Naive thymus-derived CD4-positive, alpha-beta T cell (primary cell): ENCODE data around the gene GAS7. TPM values are rescaled to one million over a fixed set of nuclear protein-coding genes. Genes with fewer than 3 reads are reported as not detected.
A peak's percentile ranks its signal among the peaks of the same experiment; 100 is the strongest.
"Not testable (repeated sequence)": the region's sequence is repeated elsewhere in the genome, so short reads cannot be mapped to it uniquely, and the experiment has no call there.

Experiments
- ATAC-seq: fragments of 150-1000 bp; cut with Tn5 transposase; 2 replicates; pipeline ENCODE4 v1.10.0; 2021; ENCODE audit warnings: mild to moderate bottlenecking, moderate library complexity
- CTCF ChIA-PET: fragments of 350-600 bp; sonication (Branson Sonifier 250); formaldehyde crosslinking; loops from one replicate; lab custom pipeline; 2021; ENCODE audit warnings: antibody characterized with exemption; lab: Charles Lee
- POLR2A ChIA-PET: fragments of 350-600 bp; sonication (Branson Sonifier 250); formaldehyde crosslinking; loops from one replicate; lab custom pipeline; 2021; ENCODE audit warnings: antibody characterized with exemption, inconsistent platforms; lab: Charles Lee
- DNase-seq, 9 donors: peaks; one replicate each; pipeline versions ENCODE4 v3.0.0 to v3.0.0-alpha.2; 2020 to 2022; ENCODE audit warnings: mixed read lengths in 1 of 9
- H3K27ac ChIP-seq: one replicate; pipeline ENCODE4 v1.7.0; 2013; ENCODE audit warnings: mild to moderate bottlenecking, low read depth, low read length, moderate library complexity
- H3K27me3 ChIP-seq, 2 donors: one replicate each; pipeline ENCODE4 v1.7.0; 2013; ENCODE audit warnings: low read length in 2 of 2, mild to moderate bottlenecking in 2 of 2, moderate library complexity in 2 of 2; ENCODE audit not compliant: control insufficient read depth in 2 of 2, insufficient read depth in 2 of 2
- H3K36me3 ChIP-seq, 3 experiments: 1 replicate in 2 of 3; 2 replicates in 1 of 3; pipeline ENCODE4 v1.7.0; 2013; ENCODE audit warnings: low read length in 3 of 3, mild to moderate bottlenecking in 3 of 3, moderate library complexity in 1 of 3; ENCODE audit not compliant: insufficient read depth in 3 of 3, control insufficient read depth in 2 of 3
- H3K4me1 ChIP-seq, 2 donors: one replicate each; pipeline ENCODE4 v1.7.0; 2013; ENCODE audit warnings: low read length in 2 of 2, mild to moderate bottlenecking in 2 of 2, moderate library complexity in 1 of 2; ENCODE audit not compliant: control insufficient read depth in 2 of 2, insufficient read depth in 2 of 2
- H3K4me3 ChIP-seq: 2 replicates; pipeline ENCODE4 v1.7.0; 2013; ENCODE audit warnings: mild to moderate bottlenecking, low read length
- H3K9me3 ChIP-seq, 3 experiments: 1 replicate in 2 of 3; 2 replicates in 1 of 3; pipeline ENCODE4 v1.7.0; 2013; ENCODE audit warnings: low read length in 3 of 3; ENCODE audit not compliant: control insufficient read depth in 2 of 3
- H3K27ac Mint-ChIP-seq, 9 donors: one replicate each; pipeline ENCODE4 v1.8.0; 2020 to 2022; ENCODE audit warnings: mixed read lengths in 9 of 9, mild to moderate bottlenecking in 8 of 9, moderate library complexity in 5 of 9, inconsistent platforms in 2 of 9
- H3K27me3 Mint-ChIP-seq, 5 donors: one replicate each; pipeline ENCODE4 v1.8.0; 2021 to 2022; ENCODE audit warnings: mixed read lengths in 5 of 5, mild to moderate bottlenecking in 1 of 5
- H3K36me3 Mint-ChIP-seq, 5 donors: one replicate each; pipeline ENCODE4 v1.8.0; 2020 to 2022; ENCODE audit warnings: mixed read lengths in 5 of 5, mild to moderate bottlenecking in 3 of 5, inconsistent platforms in 1 of 5
- H3K4me1 Mint-ChIP-seq, 7 donors: one replicate each; pipeline ENCODE4 v1.8.0; 2020 to 2022; ENCODE audit warnings: mixed read lengths in 7 of 7, mild to moderate bottlenecking in 3 of 7, inconsistent platforms in 1 of 7
- H3K4me3 Mint-ChIP-seq, 10 donors: one replicate each; pipeline ENCODE4 v1.8.0; 2020 to 2022; ENCODE audit warnings: mild to moderate bottlenecking in 10 of 10, mixed read lengths in 10 of 10, moderate library complexity in 6 of 10, inconsistent platforms in 2 of 10
- H3K9me3 Mint-ChIP-seq, 11 donors: one replicate each; pipeline ENCODE4 v1.8.0; 2020 to 2022; ENCODE audit warnings: mixed read lengths in 11 of 11, mild to moderate bottlenecking in 4 of 11, inconsistent platforms in 1 of 11, moderate library complexity in 1 of 11
- intact Hi-C, 2 donors: fragments of 100-400 bp; cut with micrococcal nuclease; formaldehyde crosslinking; loops; one replicate each; pipeline ENCODE4 v1.15.1; 2023
- polyA plus RNA-seq, 2 donors: library from polyadenylated mRNA; unstranded; fragments of 300-500 nt; fragmentation: Illumina TruSeq; gene quantifications; one replicate each; pipeline ENCODE4 v1.2.3, GENCODE V29; 2021
- total RNA-seq, 6 experiments: library from RNA in 5 of 6; stranded (reverse) in 5 of 6; gene quantifications; 1 replicate in 5 of 6; 2 replicates in 1 of 6; pipeline ENCODE4 v1.2.3 and lab custom pipeline; 2021 to 2026

GAS7 gene
- total and polyA plus RNA-seq, 7 experiments from 2014 or later, result 0.09 to 54.3 (median 3.3) TPM

GRCh38 chr17:10002567-10003360, 195.6 kb downstream of the GAS7 start:
- POLR2A ChIA-PET, H3K4me1 ChIP-seq, H3K36me3 ChIP-seq, CTCF ChIA-PET, ATAC-seq, H3K27ac Mint-ChIP-seq, intact Hi-C loops, H3K27ac ChIP-seq, DNase-seq, H3K4me3 ChIP-seq, H3K4me1 Mint-ChIP-seq, H3K27me3 ChIP-seq, H3K9me3 ChIP-seq, H3K27me3 Mint-ChIP-seq, H3K36me3 Mint-ChIP-seq, H3K9me3 Mint-ChIP-seq, H3K4me3 Mint-ChIP-seq: not testable (repeated sequence)

DNA sequence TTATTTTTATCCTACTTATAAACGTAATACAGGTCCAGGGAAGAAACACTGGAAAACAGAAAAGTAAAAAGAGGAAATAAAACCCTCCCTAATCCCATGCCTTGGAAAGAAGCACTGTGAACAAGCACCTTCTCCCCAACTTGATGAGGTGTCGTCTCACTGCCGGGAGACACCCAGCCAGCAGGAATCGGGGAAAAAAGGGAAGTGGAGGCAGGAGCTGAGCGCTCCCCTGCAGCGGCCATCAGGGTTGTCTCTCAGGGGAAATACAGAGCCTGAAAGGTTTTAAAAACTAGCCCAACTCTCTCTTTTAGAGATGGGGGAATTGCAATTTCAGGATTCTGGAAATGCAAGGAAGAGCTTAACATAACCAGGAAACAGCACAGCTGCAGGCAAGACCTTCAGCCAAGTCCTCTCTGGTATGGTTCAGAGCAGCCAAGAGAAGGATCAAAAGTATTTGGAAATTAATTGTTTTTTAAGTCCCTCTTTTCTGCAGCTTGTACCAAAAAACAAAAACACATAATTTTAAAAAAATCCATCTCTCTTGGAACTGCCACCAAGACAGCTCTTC, 197.0 kb downstream of the GAS7 start:
- Histone ChIP-seq H3K4me3 (no peak overlapping the region), H3K4me1 (no peaks in the 10 kb centered on the region), H3K27ac (no peak overlapping the region), H3K27me3 (no peaks in the 10 kb centered on the region), H3K9me3 (no peaks in the 10 kb centered on the region), H3K36me3 (no peaks in the 10 kb centered on the region)
- Mint-ChIP-seq H3K9me3 (peaks cover 0 to 8% (median 1%) of the 10 kb centered on the region in 11 donors), H3K27me3 (peaks cover 0 to 2% (median 0%) of the 10 kb centered on the region in 5 donors), H3K36me3 (no peaks in the 10 kb centered on the region), H3K4me3 (no peak overlapping the region), H3K4me1 (peaks cover 0 to 2% (median 0%) of the 10 kb centered on the region in 7 donors), H3K27ac (no peak overlapping the region)
- no peak for ATAC-seq
- intact Hi-C loops, result no loop called here
- ChIA-PET POLR2A (no interaction called here), CTCF (no interaction called here)
- DNase-seq, result no peak

- H3K36me3 Mint-ChIP-seq, result no peaks in the 10 kb centered on the region
- no peak overlapping the region for H3K4me3 Mint-ChIP-seq
- intact Hi-C loops, result no loop called here
Measured at GRCh38 chr17:9999919-10000695, 198.3 kb downstream of the GAS7 start.

GRCh38 chr17:9998060-9998459, 200.3 kb downstream of the GAS7 start:
- Histone ChIP-seq H3K9me3 (no peaks in the 10 kb centered on the region), H3K4me3 (no peak overlapping the region), H3K4me1 (no peaks in the 10 kb centered on the region), H3K36me3 (no peaks in the 10 kb centered on the region), H3K27ac (no peak overlapping the region), H3K27me3 (no peaks in the 10 kb centered on the region)
- ChIA-PET POLR2A (no interaction called here), CTCF (no interaction called here)
- Mint-ChIP-seq H3K27ac (no peak overlapping the region), H3K4me1 (peaks cover 0 to 2% (median 0%) of the 10 kb centered on the region in 7 donors), H3K36me3 (no peaks in the 10 kb centered on the region), H3K9me3 (peaks cover 0 to 4% (median 1%) of the 10 kb centered on the region in 11 donors), H3K4me3 (no peak overlapping the region), H3K27me3 (peaks cover 0 to 2% (median 0%) of the 10 kb centered on the region in 5 donors)
- intact Hi-C loops, result no loop called here
- DNase-seq (no peak), ATAC-seq (no peak)

More at GRCh38 chr17:9999919-10000695, 198.3 kb downstream of the GAS7 start:
- Histone ChIP-seq H3K27me3 (no peaks in the 10 kb centered on the region), H3K9me3 (no peaks in the 10 kb centered on the region), H3K4me1 (no peaks in the 10 kb centered on the region), H3K36me3 (no peaks in the 10 kb centered on the region), H3K4me3 (no peak overlapping the region), H3K27ac (no peak overlapping the region)
- ChIA-PET CTCF (no interaction called here), POLR2A (no interaction called here)
- ATAC-seq (no peak), DNase-seq (no peak)
- peaks cover 0 to 2% (median 0%) of the 10 kb centered on the region in 7 donors for H3K4me1 Mint-ChIP-seq
- no peak overlapping the region for H3K27ac Mint-ChIP-seq
- peaks cover 0 to 2% (median 0%) of the 10 kb centered on the region in 5 donors for H3K27me3 Mint-ChIP-seq
- peaks cover 0 to 3% (median 1%) of the 10 kb centered on the region in 11 donors for H3K9me3 Mint-ChIP-seq

DNA sequence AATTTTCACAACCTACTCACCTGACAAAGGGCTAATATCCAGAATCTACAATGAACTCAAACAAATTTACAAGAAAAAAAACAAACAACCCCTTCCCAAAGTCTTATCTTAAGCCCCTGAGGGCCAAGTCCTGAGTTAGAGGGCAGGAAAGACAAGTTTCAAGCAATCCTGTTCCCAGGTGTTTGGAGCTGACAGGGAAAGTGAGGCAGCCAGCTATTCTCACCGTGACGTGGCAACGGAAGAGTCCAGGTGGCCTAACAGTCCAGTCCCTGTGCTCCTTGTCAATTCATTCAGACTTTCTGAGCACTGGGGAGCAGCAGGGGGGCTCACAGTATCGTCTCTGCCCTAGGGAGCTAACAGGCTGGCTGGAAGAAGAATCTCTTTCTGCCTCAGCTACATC, 203.6 kb downstream of the GAS7 start:
- Mint-ChIP-seq H3K4me3 (no peak overlapping the region), H3K27ac (peak overlapping the region in 1 of 9 donors; percentile 13), H3K9me3 (peaks cover 0 to 11% (median 3%) of the 10 kb centered on the region in 11 donors), H3K36me3 (peaks cover 0 to 4% (median 0%) of the 10 kb centered on the region in 5 donors), H3K27me3 (peaks cover 0 to 6% (median 0%) of the 10 kb centered on the region in 5 donors), H3K4me1 (peaks cover 0 to 2% (median 0%) of the 10 kb centered on the region in 7 donors)
- Histone ChIP-seq H3K36me3 (no peaks in the 10 kb centered on the region), H3K9me3 (no peaks in the 10 kb centered on the region), H3K4me3 (no peak overlapping the region), H3K27me3 (no peaks in the 10 kb centered on the region), H3K27ac (no peak overlapping the region), H3K4me1 (no peaks in the 10 kb centered on the region)
- DNase-seq, result no peak
- ChIA-PET POLR2A (no interaction called here), CTCF (no interaction called here)
- no peak for ATAC-seq
- intact Hi-C loops, result no loop called here

- H3K4me3 Mint-ChIP-seq, result no peak overlapping the region
- CTCF ChIA-PET, result no interaction called here
- intact Hi-C loops, result no loop called here
- peaks cover 0 to 12% (median 0%) of the 10 kb centered on the region in 5 donors for H3K27me3 Mint-ChIP-seq
- no peak overlapping the region for H3K27ac Mint-ChIP-seq
- Histone ChIP-seq H3K36me3 (no peaks in the 10 kb centered on the region), H3K4me1 (no peaks in the 10 kb centered on the region), H3K9me3 (no peaks in the 10 kb centered on the region), H3K4me3 (no peak overlapping the region), H3K27ac (no peak overlapping the region), H3K27me3 (no peaks in the 10 kb centered on the region)
- peaks cover 0 to 4% (median 0%) of the 10 kb centered on the region in 5 donors for H3K36me3 Mint-ChIP-seq
- DNase-seq (no peak), ATAC-seq (no peak)
- peaks cover 0 to 2% (median 0%) of the 10 kb centered on the region in 7 donors for H3K4me1 Mint-ChIP-seq
- POLR2A ChIA-PET, result no interaction called here
- H3K9me3 Mint-ChIP-seq, result peaks cover 0 to 16% (median 5%) of the 10 kb centered on the region in 11 donors
Measured at GRCh38 chr17:9991796-9992195, 206.6 kb downstream of the GAS7 start.
